HEK293 (cell line): ENCODE measurements around the gene VAT1L.

Experiments
- CTCF ChIP-seq: fragments of 450-650 bp; formaldehyde crosslinking; IDR thresholded peaks from 2 replicates; pipeline ENCODE4 v1.5.1; 2016; ENCODE audit warnings: missing biosample characterization, missing genetic modification characterization
- RBAK ChIP-seq: fragments of 450-650 bp; formaldehyde crosslinking; IDR thresholded peaks from 2 replicates; pipeline ENCODE4 v1.5.1; 2016; ENCODE audit warnings: missing biosample characterization, missing genetic modification characterization
- SALL2 ChIP-seq: fragments of 450-650 bp; formaldehyde crosslinking; IDR thresholded peaks from 2 replicates; pipeline ENCODE4 v1.5.0; 2017; ENCODE audit warnings: missing biosample characterization, mild to moderate bottlenecking, missing genetic modification characterization, borderline replicate concordance
- SETDB1 ChIP-seq: IDR thresholded peaks from one replicate; pipeline ENCODE4 v1.6.1; 2017; ENCODE audit warnings: mild to moderate bottlenecking, low read length, moderate library complexity, mixed read lengths; ENCODE audit not compliant: insufficient read length
- ZBTB21 ChIP-seq: fragments of 450-650 bp; formaldehyde crosslinking; IDR thresholded peaks from 2 replicates; pipeline ENCODE4 v1.5.1; 2017; ENCODE audit warnings: missing biosample characterization, missing genetic modification characterization
- ZNF239 ChIP-seq: fragments of 450-650 bp; formaldehyde crosslinking; IDR thresholded peaks from 2 replicates; pipeline ENCODE4 v1.5.1; 2016; ENCODE audit warnings: missing biosample characterization, missing genetic modification characterization
- ZNF629 ChIP-seq: fragments of 450-650 bp; formaldehyde crosslinking; IDR thresholded peaks from 2 replicates; pipeline ENCODE4 v1.5.1; 2017; ENCODE audit warnings: missing biosample characterization, missing genetic modification characterization
- ZNF792 ChIP-seq: fragments of 450-650 bp; formaldehyde crosslinking; IDR thresholded peaks from 2 replicates; pipeline ENCODE4 v1.5.1; 2016; ENCODE audit warnings: missing biosample characterization, missing genetic modification characterization
- ZSCAN5A ChIP-seq: fragments of 450-650 bp; formaldehyde crosslinking; IDR thresholded peaks from 2 replicates; pipeline ENCODE4 v1.5.1; 2016; ENCODE audit warnings: missing biosample characterization, missing genetic modification characterization

- TF ChIP-seq RBAK (tag by site-specific recombination), result no peak
- TF ChIP-seq CTCF, result no peak
- no peak for TF ChIP-seq ZNF239 (tag by site-specific recombination)
- no peak for TF ChIP-seq SALL2 (tag by site-specific recombination)
- no peak for TF ChIP-seq ZBTB21 (tag by site-specific recombination)
- TF ChIP-seq ZNF629, result no peak
- no peak for TF ChIP-seq ZSCAN5A (tag by site-specific recombination)
- TF ChIP-seq ZNF792 (tag by site-specific recombination), result no peak
- TF ChIP-seq SETDB1, result no peak
Measured at GRCh38 chr16:77949445-77949844, 161.1 kb downstream of the VAT1L start.
